Fibroblast of the conjunctiva (primary cell): ENCODE results near the gene YPEL5.
"Not testable (repeated sequence)": the region's sequence is repeated elsewhere in the genome, so short reads cannot be mapped to it uniquely, and the experiment has no call there.

ENCODE experiments used
- DNase-seq: peaks from one replicate; pipeline ENCODE4 v3.0.0-alpha.2; 2010; ENCODE audit warnings: low read depth

YPEL5 gene

GRCh38 chr2:30146337-30147195, at the start of gene YPEL5:
TSS of gene YPEL5 (plus strand) at chr2:30147007. CDS start at chr2:30156652, 9,645 bp downstream.
- DNase-seq = peak; percentile 98

- DNase-seq = no peak
These were observed 48.4 kb upstream of the YPEL5 start for GRCh38 chr2:30098266-30099005.

GRCh38 chr2:30099366-30099765, 47.4 kb upstream of the YPEL5 start:
- DNase-seq = not testable (repeated sequence)

- not testable (repeated sequence) for DNase-seq
These were observed 46.1 kb upstream of the YPEL5 start for GRCh38 chr2:30100691-30101090.

GRCh38 chr2:30104307-30104706, 42.5 kb upstream of the YPEL5 start:
- no peak for DNase-seq

- no peak for DNase-seq
These were observed 41.3 kb upstream of the YPEL5 start for GRCh38 chr2:30105556-30105955.

GRCh38 chr2:30106543-30106942, 40.3 kb upstream of the YPEL5 start:
- DNase-seq = no peak

- DNase-seq = no peak
These were observed 38.6 kb upstream of the YPEL5 start for GRCh38 chr2:30108192-30108591.

- no peak for DNase-seq
These were observed 38.0 kb upstream of the YPEL5 start for GRCh38 chr2:30108851-30109250.

GRCh38 chr2:30109856-30110255, 37.0 kb upstream of the YPEL5 start:
- DNase-seq = no peak

- no peak for DNase-seq
These were observed 36.0 kb upstream of the YPEL5 start for GRCh38 chr2:30110773-30111172.

GRCh38 chr2:30111186-30111585, 35.6 kb upstream of the YPEL5 start:
- not testable (repeated sequence) for DNase-seq

GRCh38 chr2:30112561-30112960, 34.2 kb upstream of the YPEL5 start:
- no peak for DNase-seq

GRCh38 chr2:30113617-30114293, 33.1 kb upstream of the YPEL5 start:
- DNase-seq = peak; percentile 36

- DNase-seq = peak; percentile 72
These were observed 31.4 kb upstream of the YPEL5 start for GRCh38 chr2:30115141-30115980.

- no peak for DNase-seq
These were observed 30.9 kb upstream of the YPEL5 start for GRCh38 chr2:30115981-30116285.

GRCh38 chr2:30122362-30122761, 24.4 kb upstream of the YPEL5 start:
- no peak for DNase-seq

GRCh38 chr2:30127016-30127893, 19.6 kb upstream of the YPEL5 start:
- no peak for DNase-seq

GRCh38 chr2:30134582-30134981, 12.2 kb upstream of the YPEL5 start:
- DNase-seq = no peak

GRCh38 chr2:30135541-30135940, 11.3 kb upstream of the YPEL5 start:
- DNase-seq = no peak
